H1 (cell line): ENCODE data around the gene SERPINA1. TPM values are rescaled to one million over a fixed set of nuclear protein-coding genes. Genes with fewer than 3 reads are reported as not detected.

Source experiments
- CHD7 ChIP-seq: fragments of 300-600 bp; sonication (generic); IDR thresholded peaks from 2 replicates; pipeline ENCODE4 v1.7.1; 2012; ENCODE audit warnings: low read length, moderate library complexity, mild to moderate bottlenecking, inconsistent platforms; ENCODE audit not compliant: insufficient replicate concordance
- NANOG ChIP-seq: IDR thresholded peaks from 2 replicates; pipeline ENCODE4 v1.6.1; 2011; ENCODE audit warnings: low read length, low read depth, mild to moderate bottlenecking, inconsistent platforms; ENCODE audit not compliant: insufficient read depth, poor library complexity, severe bottlenecking
- RNF2 ChIP-seq: fragments of 200-900, 300-1000 bp; sonication (generic); IDR thresholded peaks from 2 replicates; pipeline ENCODE4 v1.7.1; 2016; ENCODE audit warnings: borderline replicate concordance, low read depth, mild to moderate bottlenecking, antibody characterized with exemption, low read length; ENCODE audit not compliant: poor library complexity, severe bottlenecking; ENCODE audit errors: missing control alignments
- SIRT6 ChIP-seq: IDR thresholded peaks from one replicate; pipeline ENCODE4 v1.7.1; 2012; ENCODE audit warnings: low read length, inconsistent platforms
- SUZ12 ChIP-seq: fragments of 200-600 bp; sonication (generic); IDR thresholded peaks from 2 replicates; pipeline ENCODE4 v1.6.1; 2012; ENCODE audit warnings: mild to moderate bottlenecking, inconsistent platforms, low read length, moderate library complexity, mixed read lengths
- polyA plus RNA-seq, 7 experiments: library from polyadenylated mRNA; depleted of rRNA in 3 of 7; stranded (reverse) in 5 of 7; unstranded in 2 of 7; fragments of >200 nt in 5 of 7; fragments of 200-250 nt in 2 of 7; gene quantifications; 1 replicate in 5 of 7; 2 replicates in 1 of 7; 4 replicates in 1 of 7; pipeline versions ENCODE4 v1.2.1 to v1.2.3, GENCODE V29; 2011 to 2013; ENCODE audit warnings: missing spikeins in 2 of 7, mixed read lengths in 2 of 7
- total RNA-seq: library from RNA; stranded (reverse); fragmentation: NEBNext Ultra II Directional; extraction: Animal tissue kit (Norgen Biotek cat#: 25700); gene quantifications from 2 replicates; pipeline ENCODE4 v1.2.1, GENCODE V29; 2021

Gene SERPINA1
- total and polyA plus RNA-seq, 2 of the 8 experiments (the other 6 are each of a cell fraction or from before 2014, with no cell fraction given): 0.08 TPM; not detected in 1

DNA sequence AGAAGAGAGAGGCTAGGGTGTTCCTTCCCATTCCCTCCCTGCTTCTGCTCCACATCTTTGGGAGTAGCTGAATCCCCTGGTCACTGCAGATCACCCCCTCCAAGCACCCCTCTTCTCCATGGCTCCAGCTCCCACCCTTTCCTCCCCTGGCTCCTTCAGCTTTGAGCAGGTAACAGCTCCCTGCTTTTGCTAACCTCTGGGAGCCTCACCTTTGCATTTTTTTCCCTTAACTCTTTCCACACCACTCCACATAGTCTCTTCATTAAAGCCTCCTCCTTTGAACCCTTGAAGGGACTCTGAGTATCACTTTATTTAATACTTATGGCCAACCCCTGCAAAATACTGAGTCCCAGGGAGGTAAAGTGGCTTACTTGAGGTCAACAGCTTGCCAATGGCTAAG is 39.6 kb downstream of the SERPINA1 start (continued):
- TF ChIP-seq CHD7: no peak
- no peak for TF ChIP-seq SUZ12
- TF ChIP-seq NANOG: no peak
- TF ChIP-seq RNF2: no peak
- no peak for TF ChIP-seq SIRT6
